HepG2 (cell line): ENCODE results near the gene KRT24. TPM values are rescaled to one million over a fixed set of nuclear protein-coding genes. Genes with fewer than 3 reads are reported as not detected.

Source experiments
- ATAC-seq: fragments of 200-7000 bp; cut with Tn5 transposase; 3 replicates; pipeline ENCODE4 v1.9.1; 2020; ENCODE audit warnings: mild to moderate bottlenecking, moderate library complexity
- BruUV-seq: library from RNA; stranded (reverse); fragments of 400-500 nt; replicated peaks from 2 replicates; lab custom pipeline; 2021; lab: Mats Ljungman, UMichigan
- CTCF ChIA-PET: fragments of 300-600 bp; formaldehyde crosslinking; extraction: SDS; loops from one replicate; lab custom pipeline; 2021; ENCODE audit warnings: low total read pairs, inconsistent platforms, low intra/inter-chr PET ratio; lab: Yijun Ruan, JAX
- POLR2A ChIA-PET: fragments of 350-600 bp; sonication (Branson Sonifier 250); formaldehyde crosslinking; loops from one replicate; lab custom pipeline; 2020; ENCODE audit warnings: antibody characterized with exemption, inconsistent platforms; lab: Yijun Ruan, JAX
- DNase-seq: peaks from one replicate; pipeline ENCODE4 v3.0.0-alpha.2; 2015; ENCODE audit warnings: low spot score
- FAIRE-seq: peaks from 3 replicates; lab custom pipeline; 2011; peaks lifted over from hg19 to GRCh38; lab: Jason Lieb, UNC
- H2AFZ ChIP-seq: one replicate; pipeline ENCODE4 v1.6.1; 2011; ENCODE audit warnings: low read length, inconsistent platforms
- H3K27ac ChIP-seq: fragments of 300-600 bp; 3 replicates; pipeline ENCODE4 v1.8.0; 2011; ENCODE audit warnings: mixed run types, mild to moderate bottlenecking, mixed read lengths, low read length, inconsistent platforms; ENCODE audit not compliant: insufficient read depth; ENCODE audit errors: extremely low read length
- H3K27me3 ChIP-seq, 2 experiments: fragments of 200-600 bp in 1 of 2; 2 replicates in 1 of 2; 3 replicates in 1 of 2; pipeline versions ENCODE4 v1.6.0 to v1.8.0; 2011; ENCODE audit warnings: low read length in 2 of 2, mild to moderate bottlenecking in 2 of 2, moderate library complexity in 2 of 2, inconsistent platforms in 1 of 2; ENCODE audit not compliant: insufficient read depth in 2 of 2, control insufficient read depth in 1 of 2
- H3K36me3 ChIP-seq, 2 experiments: fragments of 200-600 bp in 1 of 2; replicated peaks in 1 of 2; 2 replicates in 1 of 2; 3 replicates in 1 of 2; pipeline versions ENCODE4 v1.5.1 to v1.8.0; 2011; ENCODE audit warnings: low read length in 2 of 2, inconsistent platforms in 1 of 2; ENCODE audit not compliant: insufficient read depth in 2 of 2, control insufficient read depth in 1 of 2
- H3K4me1 ChIP-seq: 2 replicates; pipeline ENCODE4 v1.5.1; 2012; ENCODE audit warnings: low read length, inconsistent platforms; ENCODE audit not compliant: insufficient read depth
- H3K4me2 ChIP-seq: 2 replicates; pipeline ENCODE4 v1.6.0; 2011; ENCODE audit warnings: low read depth, low read length, inconsistent platforms
- H3K4me3 ChIP-seq, 3 experiments: fragments of 200-600 bp in 1 of 3; sonication (generic), shearing (Covaris generic) in 1 of 3; replicated peaks in 1 of 3; 2 replicates each; pipeline ENCODE4 v1.5.1; 2011 to 2016; ENCODE audit warnings: low read length in 3 of 3, inconsistent platforms in 2 of 3, low read depth in 2 of 3, mild to moderate bottlenecking in 2 of 3, control low read depth in 1 of 3, mixed read lengths in 1 of 3; ENCODE audit not compliant: insufficient read depth in 1 of 3
- H3K79me2 ChIP-seq: one replicate; pipeline ENCODE4 v1.6.1; 2011; ENCODE audit warnings: low read length, inconsistent platforms; ENCODE audit not compliant: insufficient read depth
- H3K9ac ChIP-seq: 2 replicates; pipeline ENCODE4 v1.6.0; 2011; ENCODE audit warnings: mild to moderate bottlenecking, low read depth, low read length, inconsistent platforms; ENCODE audit not compliant: insufficient read depth
- H3K9me3 ChIP-seq: 2 replicates; pipeline ENCODE4 v1.5.1; 2012; ENCODE audit warnings: mild to moderate bottlenecking, low read length
- H4K20me1 ChIP-seq: 2 replicates; pipeline ENCODE4 v1.6.0; 2011; ENCODE audit warnings: inconsistent platforms, mild to moderate bottlenecking, low read length, moderate library complexity; ENCODE audit not compliant: insufficient read depth
- AHDC1 ChIP-seq: sonication (generic); formaldehyde crosslinking; IDR thresholded peaks from 2 replicates; pipeline ENCODE4 v1.5.1; 2020; ENCODE audit warnings: mild to moderate bottlenecking, missing genetic modification reagents, borderline replicate concordance
- GABPB1 ChIP-seq: IDR thresholded peaks from 2 replicates; pipeline ENCODE4 v1.6.1; 2016; ENCODE audit warnings: mild to moderate bottlenecking, missing genetic modification reagents, moderate library complexity, missing compliant biosample characterization
- KAT2B ChIP-seq: fragments of 150-350 bp; IDR thresholded peaks from 2 replicates; pipeline ENCODE4 v1.6.1; 2014; ENCODE audit warnings: low read depth, low read length, borderline replicate concordance
- NFE2L1 ChIP-seq: sonication (generic); formaldehyde crosslinking; IDR thresholded peaks from 2 replicates; pipeline ENCODE4 v1.4.0; 2020; ENCODE audit warnings: missing genetic modification reagents, mild to moderate bottlenecking, borderline replicate concordance
- PHF21A ChIP-seq: sonication (generic); formaldehyde crosslinking; IDR thresholded peaks from 2 replicates; pipeline ENCODE4 v1.5.0; 2020; ENCODE audit warnings: mild to moderate bottlenecking, missing genetic modification reagents
- RELA ChIP-seq: sonication (generic); formaldehyde crosslinking; IDR thresholded peaks from 2 replicates; pipeline ENCODE4 v1.4.0; 2020; ENCODE audit warnings: missing genetic modification reagents
- SRF ChIP-seq: IDR thresholded peaks from 2 replicates; pipeline ENCODE4 v1.6.1; 2011; ENCODE audit warnings: mild to moderate bottlenecking, low read depth, low read length, moderate library complexity
- ZFP36L1 ChIP-seq: sonication (generic); formaldehyde crosslinking; IDR thresholded peaks from 2 replicates; pipeline ENCODE4 v1.8.0; 2022; ENCODE audit warnings: mild to moderate bottlenecking, missing genetic modification reagents, moderate library complexity
- ZNF556 ChIP-seq: sonication (generic); formaldehyde crosslinking; IDR thresholded peaks from 2 replicates; pipeline ENCODE4 v1.4.0; 2020; ENCODE audit warnings: mild to moderate bottlenecking, missing genetic modification reagents, borderline replicate concordance
- ZNF775 ChIP-seq: sonication (generic); formaldehyde crosslinking; IDR thresholded peaks from 2 replicates; pipeline ENCODE4 v1.4.0; 2020; ENCODE audit warnings: missing genetic modification reagents, mild to moderate bottlenecking, moderate library complexity, borderline replicate concordance
- WGBS: methylation state at CpG from one replicate; pipeline ENCODE4 v1.1.6; 2017; ENCODE audit warnings: low lambda C conversion rate; 5-methylcytosine and 5-hydroxymethylcytosine counted together
- in situ Hi-C: cut with HindIII; loops from 2 replicates; pipeline ENCODE4 v1.10.0; 2017; ENCODE audit warnings: low pct_unique_long_range_greater_than_20kb; ENCODE audit not compliant: extremely low pct_ligation_motif_present
- intact Hi-C: fragments of 100-400 bp; cut with micrococcal nuclease; formaldehyde crosslinking; loops from one replicate; pipeline ENCODE4 v1.10.0; 2022; ENCODE audit not compliant: unreplicated experiment
- polyA plus RNA-seq, 8 experiments: library from polyadenylated mRNA; depleted of rRNA in 3 of 8; stranded (reverse) in 7 of 8; unstranded in 1 of 8; fragments of >200 nt; fragmentation: Illumina TruSeq in 4 of 8; extraction: Trizol in 4 of 8; gene quantifications; 2 replicates each; pipeline versions ENCODE4 v1.2.1 to v1.2.3, GENCODE V29; 2011 to 2016; ENCODE audit warnings: low read depth in 4 of 8, missing spikeins in 1 of 8, mixed read lengths in 1 of 8; ENCODE audit not compliant: insufficient read depth in 1 of 8
- total RNA-seq, 5 experiments: library from RNA; depleted of rRNA; stranded (reverse); fragments of >200 nt; fragmentation: Illumina TruSeq; extraction: Trizol; gene quantifications; 2 replicates each; pipeline ENCODE4 v1.2.3, GENCODE V29; 2016; ENCODE audit warnings: low read depth in 1 of 5
- TF ChIP-seq, protein P1 (sequence below): sonication (generic); formaldehyde crosslinking; IDR thresholded peaks from 2 replicates; pipeline ENCODE4 v1.4.0; 2020; ENCODE audit warnings: mild to moderate bottlenecking, missing genetic modification reagents

Gene KRT24
- total and polyA plus RNA-seq, 2 of the 13 experiments (the other 11 are each of a cell fraction or from before 2014, with no cell fraction given), result not detected

DNA sequence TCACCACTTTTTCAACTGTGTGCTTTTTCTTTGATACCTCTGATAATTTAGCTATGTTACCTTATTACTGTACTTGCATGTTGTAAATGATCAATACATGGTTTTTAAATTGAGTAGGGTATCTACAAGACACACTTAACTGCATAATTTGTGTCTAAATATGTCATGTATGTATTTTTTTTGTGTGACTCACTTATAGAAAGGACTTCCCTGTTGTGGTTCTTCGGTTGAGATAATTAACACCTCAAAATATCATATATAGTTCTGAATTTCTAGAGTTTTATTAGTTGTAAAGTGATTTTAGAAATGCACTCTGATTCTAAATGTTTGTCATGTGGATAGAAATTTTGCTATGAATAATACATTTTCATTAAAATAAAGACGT lies 24.0 kb downstream of the KRT24 start (continued):
- TF ChIP-seq, protein P1, sequence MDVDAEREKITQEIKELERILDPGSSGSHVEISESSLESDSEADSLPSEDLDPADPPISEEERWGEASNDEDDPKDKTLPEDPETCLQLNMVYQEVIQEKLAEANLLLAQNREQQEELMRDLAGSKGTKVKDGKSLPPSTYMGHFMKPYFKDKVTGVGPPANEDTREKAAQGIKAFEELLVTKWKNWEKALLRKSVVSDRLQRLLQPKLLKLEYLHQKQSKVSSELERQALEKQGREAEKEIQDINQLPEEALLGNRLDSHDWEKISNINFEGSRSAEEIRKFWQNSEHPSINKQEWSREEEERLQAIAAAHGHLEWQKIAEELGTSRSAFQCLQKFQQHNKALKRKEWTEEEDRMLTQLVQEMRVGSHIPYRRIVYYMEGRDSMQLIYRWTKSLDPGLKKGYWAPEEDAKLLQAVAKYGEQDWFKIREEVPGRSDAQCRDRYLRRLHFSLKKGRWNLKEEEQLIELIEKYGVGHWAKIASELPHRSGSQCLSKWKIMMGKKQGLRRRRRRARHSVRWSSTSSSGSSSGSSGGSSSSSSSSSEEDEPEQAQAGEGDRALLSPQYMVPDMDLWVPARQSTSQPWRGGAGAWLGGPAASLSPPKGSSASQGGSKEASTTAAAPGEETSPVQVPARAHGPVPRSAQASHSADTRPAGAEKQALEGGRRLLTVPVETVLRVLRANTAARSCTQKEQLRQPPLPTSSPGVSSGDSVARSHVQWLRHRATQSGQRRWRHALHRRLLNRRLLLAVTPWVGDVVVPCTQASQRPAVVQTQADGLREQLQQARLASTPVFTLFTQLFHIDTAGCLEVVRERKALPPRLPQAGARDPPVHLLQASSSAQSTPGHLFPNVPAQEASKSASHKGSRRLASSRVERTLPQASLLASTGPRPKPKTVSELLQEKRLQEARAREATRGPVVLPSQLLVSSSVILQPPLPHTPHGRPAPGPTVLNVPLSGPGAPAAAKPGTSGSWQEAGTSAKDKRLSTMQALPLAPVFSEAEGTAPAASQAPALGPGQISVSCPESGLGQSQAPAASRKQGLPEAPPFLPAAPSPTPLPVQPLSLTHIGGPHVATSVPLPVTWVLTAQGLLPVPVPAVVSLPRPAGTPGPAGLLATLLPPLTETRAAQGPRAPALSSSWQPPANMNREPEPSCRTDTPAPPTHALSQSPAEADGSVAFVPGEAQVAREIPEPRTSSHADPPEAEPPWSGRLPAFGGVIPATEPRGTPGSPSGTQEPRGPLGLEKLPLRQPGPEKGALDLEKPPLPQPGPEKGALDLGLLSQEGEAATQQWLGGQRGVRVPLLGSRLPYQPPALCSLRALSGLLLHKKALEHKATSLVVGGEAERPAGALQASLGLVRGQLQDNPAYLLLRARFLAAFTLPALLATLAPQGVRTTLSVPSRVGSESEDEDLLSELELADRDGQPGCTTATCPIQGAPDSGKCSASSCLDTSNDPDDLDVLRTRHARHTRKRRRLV (CRISPR knock-in tag), result no peak
- no peak for TF ChIP-seq ZFP36L1 (CRISPR knock-in tag)

DNA sequence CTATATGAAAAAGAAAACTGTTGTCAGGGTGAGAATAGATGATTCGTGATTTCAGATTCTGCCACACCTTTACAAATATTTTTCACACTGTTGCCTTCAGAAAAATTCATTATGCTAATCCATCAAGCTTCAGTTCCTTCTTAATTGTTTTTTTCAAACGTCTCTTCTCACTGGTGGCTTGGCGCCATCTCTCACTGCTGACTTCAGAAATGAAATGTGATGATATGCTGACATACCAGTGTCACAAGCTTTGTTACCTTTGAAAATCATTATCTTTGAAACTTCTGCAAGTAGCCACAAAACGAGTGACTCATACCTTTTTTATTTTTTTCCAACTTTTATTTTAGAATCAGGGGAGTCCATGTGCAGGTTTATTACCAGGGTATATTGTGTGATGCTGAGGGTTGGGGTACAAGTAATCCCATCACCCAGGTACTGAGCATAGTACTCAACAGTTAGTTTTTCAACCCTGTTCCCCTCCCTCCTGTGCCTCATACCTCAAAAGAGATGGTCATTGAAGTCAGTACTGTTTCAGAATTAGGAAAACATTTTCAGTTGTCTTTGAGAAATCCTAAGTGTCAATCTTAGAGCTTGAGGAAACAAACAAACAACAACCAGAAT lies 24.5 kb downstream of the KRT24 start:
- 23% methylated on average over 4 of the region's 4 CpGs for WGBS
- H3K4me2 ChIP-seq, result no peak overlapping the region
- ChIA-PET POLR2A (no interaction called here), CTCF (no interaction called here)
- intact Hi-C loops (no loop called here), in situ Hi-C loops (no loop called here)
- FAIRE-seq, result no peak
- ATAC-seq, result no peak
- no peak overlapping the region for H3K4me3 ChIP-seq
- no peaks in the 10 kb centered on the region for H4K20me1 ChIP-seq
- no peaks in the 10 kb centered on the region for H3K79me2 ChIP-seq
- no peak overlapping the region for H2AFZ ChIP-seq
- no peaks in the 10 kb centered on the region for H3K36me3 ChIP-seq
- no peak overlapping the region for H3K9ac ChIP-seq
- BruUV-seq, result no TSS peak
- no peak for DNase-seq
- H3K27me3 ChIP-seq, result peaks cover 0 to 12% of the 10 kb centered on the region in 2 experiments; a peak in 1 of 5 replicates
- H3K4me1 ChIP-seq, result no peaks in the 10 kb centered on the region
- no peak for TF ChIP-seq RELA (CRISPR knock-in tag)
- TF ChIP-seq KAT2B, result no peak
- TF ChIP-seq SRF, result no peak
- no peak for TF ChIP-seq PHF21A (CRISPR knock-in tag)
- no peak for TF ChIP-seq NFE2L1 (CRISPR knock-in tag)
- no peak for TF ChIP-seq ZNF775 (CRISPR knock-in tag)
- no peak for TF ChIP-seq AHDC1
- no peak for TF ChIP-seq GABPB1 (CRISPR knock-in tag)
- TF ChIP-seq ZNF556 (CRISPR knock-in tag), result no peak
- no peak overlapping the region for H3K27ac ChIP-seq
- no peaks in the 10 kb centered on the region for H3K9me3 ChIP-seq
